ENCODE measurements around the gene RNF123. TPM values are rescaled to one million over a fixed set of nuclear protein-coding genes. Genes with fewer than 3 reads are reported as not detected.

The RNF123 gene
- total RNA-seq, 1 experiment from 2014 or later = 47.1 TPM

DNA sequence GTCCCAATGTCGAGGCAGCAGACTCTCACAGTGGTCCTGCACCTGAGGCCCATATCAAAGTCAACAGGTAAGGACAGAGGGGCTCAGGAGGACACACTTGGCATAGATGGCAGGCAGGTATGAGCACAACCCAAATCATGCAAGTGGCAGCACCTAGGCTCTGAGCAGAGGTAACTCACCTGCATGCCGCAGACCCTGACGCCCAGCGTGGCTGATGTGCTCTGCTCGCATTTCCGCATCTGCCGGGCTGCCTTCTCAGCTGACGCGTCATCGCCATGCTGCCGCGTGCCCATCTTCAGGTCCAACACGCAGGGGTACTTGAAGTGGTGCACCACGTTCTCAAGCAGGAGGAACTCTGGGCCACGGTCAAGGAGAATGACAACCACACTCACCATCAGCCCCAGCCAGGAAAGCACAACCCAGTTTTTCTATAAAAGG is 38.6 kb downstream of the RNF123 start:
- ChIA-PET POLR2A (no interaction called here), CTCF (no interaction called here)
- no peak overlapping the region for H3K4me3 Mint-ChIP-seq
- TF ChIP-seq FOXJ3 (CRISPR knock-in tag; IDR thresholded peaks at IDR 0.05; ENCODE audit: borderline replicate concordance) (no peak), SP1 (CRISPR knock-in tag; conservative IDR thresholded peaks at IDR 0.05) (no peak), EMX1 (CRISPR knock-in tag; IDR thresholded peaks at IDR 0.05) (no peak), NFE2L1 (CRISPR knock-in tag; IDR thresholded peaks at IDR 0.05) (no peak)
- H3K9me3 Mint-ChIP-seq = no peaks in the 10 kb centered on the region
- no peak for ATAC-seq
- H3K27me3 Mint-ChIP-seq (ENCODE audit: low read depth) = no peaks in the 10 kb centered on the region
- no peak for DNase-seq (ENCODE audit: low spot score)
- H3K27ac Mint-ChIP-seq = no peak overlapping the region
- peaks cover 29% of the 10 kb centered on the region for H3K36me3 Mint-ChIP-seq
- H3K4me1 Mint-ChIP-seq = peaks cover 5% of the 10 kb centered on the region; the same call in 1 of the 2 replicates

DNA sequence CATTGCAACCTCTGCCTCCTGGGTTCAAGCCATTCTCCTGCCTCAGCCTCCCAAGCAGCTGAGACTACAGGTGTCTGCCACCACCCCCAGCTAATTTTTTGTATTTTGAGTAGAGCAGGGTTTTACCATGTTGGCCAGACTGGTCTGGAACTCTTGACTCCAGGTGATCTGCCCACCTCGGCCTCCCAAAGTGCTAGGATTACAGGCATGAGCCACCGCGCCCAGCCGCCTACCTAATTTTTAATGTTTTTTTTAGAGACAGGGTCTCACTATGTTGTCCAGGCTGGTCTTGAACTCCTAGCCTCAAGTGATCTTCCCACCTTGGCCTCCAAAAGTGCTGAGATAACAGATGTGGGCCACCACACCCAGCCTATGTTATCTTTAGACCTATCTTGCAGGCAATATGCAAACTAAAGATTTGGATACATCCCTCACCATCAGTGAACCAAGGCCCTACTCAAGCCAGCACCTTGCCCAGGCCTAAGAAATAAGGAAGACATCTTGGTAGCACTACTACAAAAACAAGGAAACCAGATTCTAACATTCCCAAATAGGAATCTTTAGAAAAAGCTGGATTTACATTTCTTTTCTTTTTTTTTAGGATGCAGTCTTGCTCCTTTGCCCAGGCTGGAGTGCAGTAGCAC is 40.7 kb downstream of the RNF123 start:
- no peak for ATAC-seq
- Mint-ChIP-seq H3K27me3 (ENCODE audit: low read depth) (no peaks in the 10 kb centered on the region), H3K9me3 (no peaks in the 10 kb centered on the region), H3K27ac (no peak overlapping the region), H3K4me1 (no peaks in the 10 kb centered on the region), H3K4me3 (no peak overlapping the region), H3K36me3 (peaks cover 38% of the 10 kb centered on the region)
- no peak for DNase-seq (ENCODE audit: low spot score)
- POLR2A ChIA-PET = no interaction called here
- CTCF ChIA-PET = interaction anchor here (1.1 kb wide), 1 partner anchor 29 kb away, joined by 4 read pairs; no protein-coding TSS in a partner anchor
- TF ChIP-seq CREB1 (CRISPR knock-in tag; IDR thresholded peaks at IDR 0.05) = no peak
- TF ChIP-seq, protein P1, sequence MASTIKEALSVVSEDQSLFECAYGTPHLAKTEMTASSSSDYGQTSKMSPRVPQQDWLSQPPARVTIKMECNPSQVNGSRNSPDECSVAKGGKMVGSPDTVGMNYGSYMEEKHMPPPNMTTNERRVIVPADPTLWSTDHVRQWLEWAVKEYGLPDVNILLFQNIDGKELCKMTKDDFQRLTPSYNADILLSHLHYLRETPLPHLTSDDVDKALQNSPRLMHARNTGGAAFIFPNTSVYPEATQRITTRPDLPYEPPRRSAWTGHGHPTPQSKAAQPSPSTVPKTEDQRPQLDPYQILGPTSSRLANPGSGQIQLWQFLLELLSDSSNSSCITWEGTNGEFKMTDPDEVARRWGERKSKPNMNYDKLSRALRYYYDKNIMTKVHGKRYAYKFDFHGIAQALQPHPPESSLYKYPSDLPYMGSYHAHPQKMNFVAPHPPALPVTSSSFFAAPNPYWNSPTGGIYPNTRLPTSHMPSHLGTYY (CRISPR knock-in tag; IDR thresholded peaks at IDR 0.05) = no peak
- TF ChIP-seq ATF1 (CRISPR knock-in tag; IDR thresholded peaks at IDR 0.05) = no peak
- TF ChIP-seq, protein P2, sequence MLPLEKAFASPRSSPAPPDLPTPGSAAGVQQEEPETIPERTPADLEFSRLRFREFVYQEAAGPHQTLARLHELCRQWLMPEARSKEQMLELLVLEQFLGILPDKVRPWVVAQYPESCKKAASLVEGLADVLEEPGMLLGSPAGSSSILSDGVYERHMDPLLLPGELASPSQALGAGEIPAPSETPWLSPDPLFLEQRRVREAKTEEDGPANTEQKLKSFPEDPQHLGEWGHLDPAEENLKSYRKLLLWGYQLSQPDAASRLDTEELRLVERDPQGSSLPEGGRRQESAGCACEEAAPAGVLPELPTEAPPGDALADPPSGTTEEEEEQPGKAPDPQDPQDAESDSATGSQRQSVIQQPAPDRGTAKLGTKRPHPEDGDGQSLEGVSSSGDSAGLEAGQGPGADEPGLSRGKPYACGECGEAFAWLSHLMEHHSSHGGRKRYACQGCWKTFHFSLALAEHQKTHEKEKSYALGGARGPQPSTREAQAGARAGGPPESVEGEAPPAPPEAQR (CRISPR knock-in tag; IDR thresholded peaks at IDR 0.05) = no peak
- TF ChIP-seq GRHL2 (CRISPR knock-in tag; IDR thresholded peaks at IDR 0.05; ENCODE audit: insufficient replicate concordance, severe bottlenecking) = no peak
- TF ChIP-seq MYBL2 (CRISPR knock-in tag; IDR thresholded peaks at IDR 0.05) = no peak
- no peak for TF ChIP-seq ZNF532 (CRISPR knock-in tag; IDR thresholded peaks at IDR 0.05; ENCODE audit: borderline replicate concordance)
- TF ChIP-seq NFE2L1 (CRISPR knock-in tag; IDR thresholded peaks at IDR 0.05) = no peak
- TF ChIP-seq, protein P3, sequence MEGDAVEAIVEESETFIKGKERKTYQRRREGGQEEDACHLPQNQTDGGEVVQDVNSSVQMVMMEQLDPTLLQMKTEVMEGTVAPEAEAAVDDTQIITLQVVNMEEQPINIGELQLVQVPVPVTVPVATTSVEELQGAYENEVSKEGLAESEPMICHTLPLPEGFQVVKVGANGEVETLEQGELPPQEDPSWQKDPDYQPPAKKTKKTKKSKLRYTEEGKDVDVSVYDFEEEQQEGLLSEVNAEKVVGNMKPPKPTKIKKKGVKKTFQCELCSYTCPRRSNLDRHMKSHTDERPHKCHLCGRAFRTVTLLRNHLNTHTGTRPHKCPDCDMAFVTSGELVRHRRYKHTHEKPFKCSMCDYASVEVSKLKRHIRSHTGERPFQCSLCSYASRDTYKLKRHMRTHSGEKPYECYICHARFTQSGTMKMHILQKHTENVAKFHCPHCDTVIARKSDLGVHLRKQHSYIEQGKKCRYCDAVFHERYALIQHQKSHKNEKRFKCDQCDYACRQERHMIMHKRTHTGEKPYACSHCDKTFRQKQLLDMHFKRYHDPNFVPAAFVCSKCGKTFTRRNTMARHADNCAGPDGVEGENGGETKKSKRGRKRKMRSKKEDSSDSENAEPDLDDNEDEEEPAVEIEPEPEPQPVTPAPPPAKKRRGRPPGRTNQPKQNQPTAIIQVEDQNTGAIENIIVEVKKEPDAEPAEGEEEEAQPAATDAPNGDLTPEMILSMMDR (IDR thresholded peaks at IDR 0.05) = no peak
- TF ChIP-seq HMGA2 (CRISPR knock-in tag; IDR thresholded peaks at IDR 0.05) = no peak
- no peak for TF ChIP-seq AFF4 (CRISPR knock-in tag; IDR thresholded peaks at IDR 0.05; ENCODE audit: borderline replicate concordance)
- TF ChIP-seq, protein P4, sequence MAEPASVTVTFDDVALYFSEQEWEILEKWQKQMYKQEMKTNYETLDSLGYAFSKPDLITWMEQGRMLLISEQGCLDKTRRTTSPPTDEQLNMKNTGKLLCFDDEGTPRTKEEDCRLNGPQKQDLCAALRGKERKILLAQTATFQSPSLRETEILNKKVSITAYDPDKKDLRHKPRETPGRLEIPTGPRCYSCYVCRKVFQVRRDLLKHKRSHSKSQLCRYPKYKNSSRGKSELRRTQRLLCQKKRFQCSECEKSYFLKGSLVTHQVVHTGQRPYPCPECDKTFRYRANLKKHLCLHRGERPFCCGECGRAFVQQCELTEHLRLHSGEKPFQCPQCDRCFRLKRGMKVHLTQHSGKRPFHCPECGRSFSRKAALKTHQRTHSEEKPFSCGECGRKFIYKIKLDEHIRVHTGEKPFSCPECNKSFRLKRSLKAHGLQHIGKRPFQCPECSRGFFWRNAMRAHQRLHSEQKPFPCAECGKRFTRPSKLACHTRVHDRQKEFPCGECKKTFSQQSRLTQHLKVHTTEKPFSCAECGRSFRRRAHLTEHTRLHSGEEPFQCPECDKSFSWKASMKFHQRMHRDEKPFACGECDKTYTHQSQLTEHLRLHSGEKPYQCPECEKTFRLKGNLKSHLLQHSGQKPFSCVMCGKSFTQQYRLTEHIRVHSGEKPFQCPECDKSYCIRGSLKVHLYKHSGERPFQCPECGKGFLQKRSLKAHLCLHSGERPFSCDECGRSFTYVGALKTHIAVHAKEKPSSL (CRISPR knock-in tag; conservative IDR thresholded peaks at IDR 0.05) = no peak
- TF ChIP-seq ZNF263 (CRISPR knock-in tag; IDR thresholded peaks at IDR 0.05; ENCODE audit: low read depth) = no peak
